ENCODE measurements around the gene CHM. TPM values are rescaled to one million over a fixed set of nuclear protein-coding genes. Genes with fewer than 3 reads are reported as not detected.

The CHM gene
- 10.1 TPM for polyA plus RNA-seq (2013, experiment 1 of 2)
- 13.2 TPM for polyA plus RNA-seq (2013, experiment 2 of 2)

DNA sequence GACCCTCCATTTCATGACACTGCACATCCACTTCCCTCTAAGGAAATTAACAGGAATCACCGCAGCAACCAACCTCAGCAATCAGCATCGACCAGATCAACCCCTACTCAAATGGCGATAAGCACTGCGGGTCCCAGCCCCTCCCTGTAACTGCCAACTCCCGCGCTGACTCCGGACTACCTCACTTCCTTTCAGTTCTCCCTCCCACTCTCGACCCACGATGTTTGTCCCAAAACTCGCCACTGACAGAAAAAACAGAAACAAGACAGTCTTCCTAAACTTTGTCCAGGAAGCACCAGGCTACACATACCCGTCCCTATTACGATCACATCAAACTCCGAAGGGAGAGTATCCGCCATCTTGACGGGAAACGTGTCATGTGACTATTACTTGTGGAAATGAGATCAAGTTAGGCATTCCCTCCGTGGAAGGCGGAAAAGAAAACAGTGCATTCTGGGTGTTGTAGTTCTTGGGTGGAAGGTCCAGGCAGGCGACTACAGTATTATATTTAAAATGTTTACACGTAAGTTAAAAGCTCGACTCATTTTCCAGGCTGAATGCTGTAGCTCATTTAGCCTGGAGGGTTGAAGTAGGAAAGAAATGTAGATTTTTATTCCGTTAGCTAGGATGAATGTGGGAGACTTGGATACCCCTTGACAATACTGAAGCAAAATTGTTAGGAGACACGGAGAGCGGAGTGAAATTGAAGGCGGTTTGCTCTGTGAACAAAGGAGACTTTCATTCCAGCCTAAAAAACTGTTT lies at the start of gene CHM:
TSS of gene CHM (minus strand) at position 385 of the 762 bp plus-strand sequence. CDS start at position 359, 26 bp downstream.
- peak within 1 kb of the TSS; percentile 98 for H3K4me3 ChIP-seq (ENCODE audit: low read length)
- 0 out of 2 replicates have a peak, but pooled peaks cover 4% of the 10 kb centered on the region for H3K4me1 ChIP-seq (ENCODE audit: insufficient read depth, low read length)
- peak within 1 kb of the TSS; percentile 94 for H3K9ac ChIP-seq (ENCODE audit: low read depth, low read length)
- no peaks in the 10 kb centered on the region for H3K27me3 ChIP-seq (ENCODE audit: insufficient read depth, low read length)
- no peaks in the 10 kb centered on the region for H3K9me3 ChIP-seq (ENCODE audit: insufficient read depth, low read depth, low read length)
- H3K36me3 ChIP-seq (ENCODE audit: insufficient read depth, low read length), result 0 out of 2 replicates have a peak, but pooled peaks cover 3% of the 10 kb centered on the region
- peak within 1 kb of the TSS; percentile 54 for H3K27ac ChIP-seq (ENCODE audit: low read depth, low read length)
- WGBS, result 13% methylated on average over 23 of the region's 25 CpGs

GRCh38 chrX:86078650-86079049 lies 31.3 kb upstream of the CHM start:
- WGBS, result 93% methylated on average over 4 of the region's 5 CpGs
- Histone ChIP-seq H3K27me3 (ENCODE audit: insufficient read depth, low read length) (no peaks in the 10 kb centered on the region), H3K27ac (ENCODE audit: low read depth, low read length) (no peak overlapping the region), H3K9ac (ENCODE audit: low read depth, low read length) (no peak overlapping the region), H3K4me1 (ENCODE audit: insufficient read depth, low read length) (no peaks in the 10 kb centered on the region), H3K9me3 (ENCODE audit: insufficient read depth, low read depth, low read length) (no peaks in the 10 kb centered on the region), H3K4me3 (ENCODE audit: low read length) (no peak overlapping the region), H3K36me3 (ENCODE audit: insufficient read depth, low read length) (no peaks in the 10 kb centered on the region)

DNA sequence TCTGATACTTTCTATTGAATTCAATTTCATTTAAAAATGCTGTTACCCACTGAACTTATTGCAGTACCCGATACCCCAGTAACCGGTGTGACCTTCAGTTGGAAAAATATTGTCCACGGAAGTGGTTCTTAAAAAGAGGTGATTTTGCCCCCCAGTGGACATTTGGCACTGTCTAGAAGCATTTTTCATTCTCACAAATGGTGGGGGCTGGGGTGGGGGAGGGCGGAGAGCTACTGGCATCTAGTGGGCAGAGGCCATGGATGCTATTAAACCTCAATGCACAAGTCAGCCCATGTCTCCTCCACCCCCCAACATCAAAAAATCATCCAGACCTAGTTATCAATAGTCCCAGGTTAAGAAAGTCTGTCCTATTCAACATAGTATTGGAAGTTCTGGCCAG lies 19.6 kb upstream of the CHM start:
- no peaks in the 10 kb centered on the region for H3K36me3 ChIP-seq (ENCODE audit: insufficient read depth, low read length)
- no peak overlapping the region for H3K4me3 ChIP-seq (ENCODE audit: low read length)
- WGBS, result 77% methylated on average over 3 of the region's 4 CpGs
- H3K27ac ChIP-seq (ENCODE audit: low read depth, low read length), result no peak overlapping the region
- H3K9me3 ChIP-seq (ENCODE audit: insufficient read depth, low read depth, low read length), result no peaks in the 10 kb centered on the region
- H3K4me1 ChIP-seq (ENCODE audit: insufficient read depth, low read length), result no peaks in the 10 kb centered on the region
- H3K9ac ChIP-seq (ENCODE audit: low read depth, low read length), result no peak overlapping the region
- no peaks in the 10 kb centered on the region for H3K27me3 ChIP-seq (ENCODE audit: insufficient read depth, low read length)

- Histone ChIP-seq H3K4me1 (ENCODE audit: insufficient read depth, low read length) (no peaks in the 10 kb centered on the region), H3K9ac (ENCODE audit: low read depth, low read length) (no peak overlapping the region), H3K27ac (ENCODE audit: low read depth, low read length) (no peak overlapping the region), H3K27me3 (ENCODE audit: insufficient read depth, low read length) (no peaks in the 10 kb centered on the region), H3K9me3 (ENCODE audit: insufficient read depth, low read depth, low read length) (no peaks in the 10 kb centered on the region), H3K4me3 (ENCODE audit: low read length) (no peak overlapping the region), H3K36me3 (ENCODE audit: insufficient read depth, low read length) (no peaks in the 10 kb centered on the region)
- 81% methylated on average over 3 of the region's 3 CpGs for WGBS
These were observed 14.0 kb upstream of the CHM start for GRCh38 chrX:86061407-86061806.

DNA sequence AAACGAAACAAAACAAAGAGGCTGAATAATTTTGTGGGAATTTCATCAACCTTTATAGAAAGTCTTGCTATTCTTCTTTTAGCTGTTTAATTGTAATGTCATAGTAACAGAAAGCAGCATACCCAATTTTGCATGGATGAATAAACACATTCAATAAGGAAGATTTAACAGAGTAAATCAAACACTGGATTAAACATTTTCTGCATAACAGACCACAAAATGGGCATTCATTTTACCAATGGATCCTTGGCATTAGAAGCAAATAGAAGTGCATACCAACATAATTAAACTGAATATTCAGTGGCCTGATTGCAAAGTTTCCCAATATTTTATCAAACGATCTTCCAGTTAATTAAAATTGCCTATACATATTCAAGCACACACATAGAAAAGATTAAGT lies 4.4 kb upstream of the CHM start:
- Histone ChIP-seq H3K4me3 (ENCODE audit: low read length) (no peak overlapping the region), H3K9ac (ENCODE audit: low read depth, low read length) (no peak overlapping the region), H3K9me3 (ENCODE audit: insufficient read depth, low read depth, low read length) (no peaks in the 10 kb centered on the region), H3K4me1 (ENCODE audit: insufficient read depth, low read length) (no peaks in the 10 kb centered on the region), H3K27ac (ENCODE audit: low read depth, low read length) (no peak overlapping the region), H3K36me3 (ENCODE audit: insufficient read depth, low read length) (no peaks in the 10 kb centered on the region), H3K27me3 (ENCODE audit: insufficient read depth, low read length) (no peaks in the 10 kb centered on the region)
- WGBS, result no CpG with 5 or more reads among the region's 2 CpGs

GRCh38 chrX:86047936-86048280 lies 550 bp upstream of the CHM start:
- no peaks in the 10 kb centered on the region for H3K27me3 ChIP-seq (ENCODE audit: insufficient read depth, low read length)
- H3K4me1 ChIP-seq (ENCODE audit: insufficient read depth, low read length), result 0 out of 2 replicates have a peak, but pooled peaks cover 4% of the 10 kb centered on the region
- H3K4me3 ChIP-seq (ENCODE audit: low read length), result peak overlapping the region; percentile 98; the same call in 1 of the 2 replicates
- H3K9me3 ChIP-seq (ENCODE audit: insufficient read depth, low read depth, low read length), result no peaks in the 10 kb centered on the region
- 0 out of 2 replicates have a peak, but pooled peaks cover 3% of the 10 kb centered on the region for H3K36me3 ChIP-seq (ENCODE audit: insufficient read depth, low read length)
- WGBS, result 92% methylated on average over 11 of the region's 15 CpGs
- H3K9ac ChIP-seq (ENCODE audit: low read depth, low read length), result no peak overlapping the region
- no peak overlapping the region for H3K27ac ChIP-seq (ENCODE audit: low read depth, low read length)

DNA sequence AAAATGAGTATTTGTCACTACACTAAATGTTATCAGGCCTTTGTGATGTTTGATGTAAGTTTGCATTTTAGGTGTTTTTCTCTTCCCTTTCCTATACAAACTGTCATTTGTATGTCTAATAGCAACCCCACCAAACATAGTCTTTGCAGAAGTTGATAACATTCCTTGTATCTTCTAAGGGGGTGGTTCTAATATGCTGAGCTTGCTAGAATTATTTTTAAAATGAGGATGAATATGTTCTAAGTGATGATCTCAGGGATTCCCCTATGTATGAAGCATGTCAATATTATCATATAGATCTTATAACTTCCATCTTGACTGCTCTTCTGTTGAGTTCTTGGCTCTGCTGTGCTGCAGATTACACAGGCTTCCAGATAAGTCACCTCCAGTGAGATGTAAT lies 3.1 kb downstream of the CHM start:
- no peaks in the 10 kb centered on the region for H3K9me3 ChIP-seq (ENCODE audit: insufficient read depth, low read depth, low read length)
- H3K4me1 ChIP-seq (ENCODE audit: insufficient read depth, low read length), result 0 out of 2 replicates have a peak, but pooled peaks cover 4% of the 10 kb centered on the region
- no peak overlapping the region for H3K4me3 ChIP-seq (ENCODE audit: low read length)
- no peak overlapping the region for H3K27ac ChIP-seq (ENCODE audit: low read depth, low read length)
- no peaks in the 10 kb centered on the region for H3K27me3 ChIP-seq (ENCODE audit: insufficient read depth, low read length)
- H3K9ac ChIP-seq (ENCODE audit: low read depth, low read length), result no peak overlapping the region
- peaks cover 3% of the 10 kb centered on the region; the same call in 1 of the 2 replicates for H3K36me3 ChIP-seq (ENCODE audit: insufficient read depth, low read length)

DNA sequence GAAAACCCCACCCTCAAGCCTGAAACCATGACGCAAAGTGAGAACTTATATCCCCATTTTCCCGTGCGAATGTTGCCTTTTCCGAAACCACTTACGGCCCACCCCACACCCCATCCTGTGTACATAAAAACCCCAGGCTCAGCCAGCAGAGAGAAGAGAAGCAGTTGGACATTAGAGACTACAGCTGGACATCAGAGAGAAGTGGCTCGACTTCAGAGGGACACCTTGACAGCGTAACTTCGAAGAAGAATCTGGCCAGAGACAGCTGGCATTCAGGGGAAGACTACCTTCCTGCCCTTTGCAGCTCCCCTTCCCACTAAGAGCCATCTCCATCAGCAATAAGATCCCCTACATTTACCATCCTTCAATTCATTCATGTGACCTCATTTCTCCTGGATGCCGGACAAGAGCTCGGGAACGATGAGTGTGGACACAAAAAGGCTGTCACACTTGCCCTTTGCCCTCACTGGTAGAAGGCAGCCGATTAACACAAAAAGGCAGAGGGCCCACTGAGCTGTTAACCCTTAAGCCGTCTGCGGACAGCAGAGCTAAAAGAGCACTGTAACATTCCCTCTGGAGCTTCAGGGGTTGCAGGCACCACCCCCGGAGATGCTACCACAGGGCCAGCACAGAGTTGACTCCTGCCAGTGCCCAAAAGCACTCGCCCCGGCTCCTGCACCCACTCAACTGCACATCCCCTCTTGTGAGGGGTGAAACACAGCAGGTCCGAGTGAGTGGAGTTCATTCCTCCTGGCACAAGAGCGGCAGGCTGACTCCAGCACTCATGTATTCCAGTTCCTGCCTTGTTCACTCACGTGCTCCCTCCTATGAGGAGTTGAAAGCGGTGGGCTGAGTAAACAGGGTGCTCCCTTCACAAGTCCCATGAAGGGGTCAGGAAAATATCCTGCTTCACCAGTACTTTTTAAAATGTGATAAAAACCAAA lies 7.5 kb downstream of the CHM start:
- no peaks in the 10 kb centered on the region for H3K9me3 ChIP-seq (ENCODE audit: insufficient read depth, low read depth, low read length)
- H3K36me3 ChIP-seq (ENCODE audit: insufficient read depth, low read length), result peaks cover 1% of the 10 kb centered on the region; the same call in 1 of the 2 replicates
- H3K27ac ChIP-seq (ENCODE audit: low read depth, low read length), result no peak overlapping the region
- 76% methylated on average over 18 of the region's 21 CpGs for WGBS
- no peaks in the 10 kb centered on the region for H3K4me1 ChIP-seq (ENCODE audit: insufficient read depth, low read length)
- H3K27me3 ChIP-seq (ENCODE audit: insufficient read depth, low read length), result no peaks in the 10 kb centered on the region
- no peak overlapping the region for H3K4me3 ChIP-seq (ENCODE audit: low read length)
- no peak overlapping the region for H3K9ac ChIP-seq (ENCODE audit: low read depth, low read length)

- Histone ChIP-seq H3K9me3 (ENCODE audit: insufficient read depth, low read depth, low read length) (no peaks in the 10 kb centered on the region), H3K36me3 (ENCODE audit: insufficient read depth, low read length) (no peaks in the 10 kb centered on the region), H3K4me3 (ENCODE audit: low read length) (no peak overlapping the region), H3K27ac (ENCODE audit: low read depth, low read length) (no peak overlapping the region), H3K27me3 (ENCODE audit: insufficient read depth, low read length) (no peaks in the 10 kb centered on the region), H3K9ac (ENCODE audit: low read depth, low read length) (no peak overlapping the region), H3K4me1 (ENCODE audit: insufficient read depth, low read length) (no peaks in the 10 kb centered on the region)
These were observed 14.0 kb downstream of the CHM start for GRCh38 chrX:86033385-86033784.

GRCh38 chrX:86028681-86029080 lies 18.7 kb downstream of the CHM start:
- Histone ChIP-seq H3K9me3 (ENCODE audit: insufficient read depth, low read depth, low read length) (no peaks in the 10 kb centered on the region), H3K36me3 (ENCODE audit: insufficient read depth, low read length) (peaks cover 25% of the 10 kb centered on the region; the same call in 1 of the 2 replicates), H3K27ac (ENCODE audit: low read depth, low read length) (no peak overlapping the region), H3K4me3 (ENCODE audit: low read length) (no peak overlapping the region), H3K4me1 (ENCODE audit: insufficient read depth, low read length) (no peaks in the 10 kb centered on the region), H3K27me3 (ENCODE audit: insufficient read depth, low read length) (no peaks in the 10 kb centered on the region), H3K9ac (ENCODE audit: low read depth, low read length) (no peak overlapping the region)
- WGBS, result 92% methylated on average over 2 of the region's 2 CpGs

DNA sequence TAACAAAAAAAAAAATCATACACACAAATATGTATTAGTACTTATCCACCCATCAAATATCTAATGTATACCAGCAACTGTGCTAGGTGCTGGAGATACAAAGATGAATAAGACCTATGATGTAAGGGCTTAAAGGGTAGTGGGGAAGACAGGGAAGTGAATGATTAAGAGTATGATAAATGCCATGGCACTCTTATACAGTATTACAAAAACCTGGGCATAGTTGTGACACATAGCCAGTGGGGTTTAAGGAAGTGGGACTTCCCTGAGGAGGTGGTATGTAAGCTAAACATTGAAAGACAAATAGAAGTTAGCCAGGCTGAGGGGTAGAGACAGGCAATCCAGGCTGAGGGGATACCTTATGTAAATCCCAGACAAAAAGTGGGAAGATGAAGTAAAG lies 23.5 kb downstream of the CHM start:
- Histone ChIP-seq H3K9me3 (ENCODE audit: insufficient read depth, low read depth, low read length) (no peaks in the 10 kb centered on the region), H3K4me3 (ENCODE audit: low read length) (no peak overlapping the region), H3K36me3 (ENCODE audit: insufficient read depth, low read length) (peaks cover 27% of the 10 kb centered on the region; the same call in 1 of the 2 replicates), H3K27me3 (ENCODE audit: insufficient read depth, low read length) (no peaks in the 10 kb centered on the region), H3K4me1 (ENCODE audit: insufficient read depth, low read length) (no peaks in the 10 kb centered on the region), H3K9ac (ENCODE audit: low read depth, low read length) (no peak overlapping the region), H3K27ac (ENCODE audit: low read depth, low read length) (no peak overlapping the region)

Data from HUES64 (cell line).